Endothelial cell of umbilical vein (primary cell): ENCODE data around the gene RGS1. TPM values are rescaled to one million over a fixed set of nuclear protein-coding genes. Genes with fewer than 3 reads are reported as not detected.

Source experiments
- BruUV-seq: library from RNA; stranded (reverse); fragments of 400-500 nt; replicated peaks from 2 replicates; lab custom pipeline; 2021; lab: Mats Ljungman, UMichigan
- CTCF ChIA-PET: fragments of 300-600, 350-600 bp; sonication (Branson Sonifier 250); formaldehyde crosslinking; loops from one replicate; lab custom pipeline; 2021; ENCODE audit warnings: antibody characterized with exemption, inconsistent platforms; lab: Charles Lee
- POLR2A ChIA-PET: fragments of 300-600, 350-600 bp; sonication (Branson Sonifier 250); formaldehyde crosslinking; loops from one replicate; lab custom pipeline; 2021; ENCODE audit warnings: antibody characterized with exemption, inconsistent platforms; lab: Charles Lee
- DNase-seq: peaks from one replicate; pipeline ENCODE4 v3.0.0-alpha.2; 2011; ENCODE audit warnings: low read depth, low spot score
- FAIRE-seq: peaks from 2 replicates; lab custom pipeline; 2011; peaks lifted over from hg19 to GRCh38; lab: Jason Lieb, UNC
- H2AFZ ChIP-seq: 2 replicates; pipeline ENCODE4 v1.6.0; 2012; ENCODE audit warnings: low read depth, low read length, control low read depth, inconsistent platforms
- H3K27ac ChIP-seq: 2 replicates; pipeline ENCODE4 v1.5.1; 2011; ENCODE audit warnings: low read depth, mild to moderate bottlenecking, control low read depth, low read length, moderate library complexity; ENCODE audit not compliant: insufficient read depth
- H3K27me3 ChIP-seq, 2 experiments: 2 replicates each; pipeline versions ENCODE4 v1.6.0 to v1.6.1; 2011; ENCODE audit warnings: low read length in 2 of 2, mixed read lengths in 1 of 2; ENCODE audit not compliant: control insufficient read depth in 2 of 2, insufficient read depth in 2 of 2
- H3K36me3 ChIP-seq, 2 experiments: 2 replicates in 1 of 2; 3 replicates in 1 of 2; pipeline ENCODE4 v1.5.1; 2011; ENCODE audit warnings: low read length in 2 of 2, mild to moderate bottlenecking in 1 of 2, moderate library complexity in 1 of 2; ENCODE audit not compliant: control insufficient read depth in 2 of 2, insufficient read depth in 2 of 2; ENCODE audit errors: extremely low read depth in 1 of 2
- H3K4me1 ChIP-seq: 3 replicates; pipeline ENCODE4 v1.5.1; 2011; ENCODE audit warnings: mild to moderate bottlenecking, low read length; ENCODE audit not compliant: control insufficient read depth, insufficient read depth; ENCODE audit errors: extremely low read depth
- H3K4me2 ChIP-seq: 2 replicates; pipeline ENCODE4 v1.6.1; 2011; ENCODE audit warnings: low read length, control low read depth, mixed read lengths; ENCODE audit not compliant: insufficient read depth
- H3K4me3 ChIP-seq, 3 experiments: fragments of 200-600 bp in 1 of 3; sonication (generic), shearing (Covaris generic) in 1 of 3; replicated peaks in 1 of 3; 2 replicates each; pipeline ENCODE4 v1.5.1; 2011 to 2016; ENCODE audit warnings: control low read depth in 3 of 3, low read length in 3 of 3, mild to moderate bottlenecking in 2 of 3, inconsistent platforms in 1 of 3, low read depth in 1 of 3, moderate library complexity in 1 of 3; ENCODE audit not compliant: insufficient read depth in 1 of 3
- H3K79me2 ChIP-seq: 2 replicates; pipeline ENCODE4 v1.6.0; 2012; ENCODE audit warnings: low read length, inconsistent platforms; ENCODE audit not compliant: control insufficient read depth, insufficient read depth
- H3K9ac ChIP-seq: replicated peaks from 2 replicates; pipeline ENCODE3; 2011; ENCODE audit warnings: low read length, control low read depth; ENCODE audit not compliant: insufficient read depth; ENCODE audit errors: extremely low read depth
- H3K9me1 ChIP-seq: replicated peaks from 3 replicates; pipeline ENCODE4 v1.6.0; 2011; ENCODE audit warnings: mild to moderate bottlenecking, low read length; ENCODE audit not compliant: control insufficient read depth, insufficient read depth; ENCODE audit errors: extremely low read depth
- H3K9me3 ChIP-seq: replicated peaks from 2 replicates; pipeline ENCODE4 v1.5.1; 2012; ENCODE audit warnings: low read length, inconsistent platforms; ENCODE audit not compliant: control insufficient read depth, insufficient read depth
- H4K20me1 ChIP-seq: replicated peaks from 2 replicates; pipeline ENCODE3; 2011; ENCODE audit warnings: mild to moderate bottlenecking, low read length; ENCODE audit not compliant: control insufficient read depth, insufficient read depth; ENCODE audit errors: extremely low read depth
- EZH2 ChIP-seq: IDR thresholded peaks from 2 replicates; pipeline ENCODE4 v1.6.1; 2012; ENCODE audit warnings: borderline replicate concordance, low read depth, mild to moderate bottlenecking, moderate library complexity, low read length, inconsistent platforms; ENCODE audit not compliant: severe bottlenecking
- FOS ChIP-seq: IDR thresholded peaks from 2 replicates; pipeline ENCODE4 v1.6.1; 2011; ENCODE audit warnings: mild to moderate bottlenecking, low read length, moderate library complexity, borderline replicate concordance; ENCODE audit not compliant: insufficient read depth
- GATA2 ChIP-seq: IDR thresholded peaks from 2 replicates; pipeline ENCODE4 v1.7.0; 2011; ENCODE audit warnings: low read depth, mild to moderate bottlenecking, moderate library complexity, mixed read lengths, low read length; ENCODE audit not compliant: insufficient read length, insufficient read depth
- JUN ChIP-seq: IDR thresholded peaks from 2 replicates; pipeline ENCODE4 v1.6.1; 2011; ENCODE audit warnings: borderline replicate concordance, low read depth; ENCODE audit not compliant: insufficient read length, insufficient read depth
- MYC ChIP-seq: IDR thresholded peaks from one replicate; pipeline ENCODE4 v1.6.1; 2011; ENCODE audit warnings: mild to moderate bottlenecking, low read depth, low read length
- POLR2A ChIP-seq: IDR thresholded peaks from 2 replicates; pipeline ENCODE4 v1.6.1; 2012; ENCODE audit warnings: low read depth, mild to moderate bottlenecking, control low read depth, low read length
- POLR2AphosphoS5 ChIP-seq: IDR thresholded peaks from 2 replicates; pipeline ENCODE4 v1.6.1; 2012; ENCODE audit warnings: low read depth, mild to moderate bottlenecking, control low read depth, low read length, moderate library complexity; ENCODE audit not compliant: insufficient read depth
- dilution Hi-C: fragments of 300-500 bp; cut with MboI; formaldehyde crosslinking; loops from one replicate; pipeline ENCODE4 v1.15.0; 2019; ENCODE audit warnings: low sequenced_read_pairs; ENCODE audit not compliant: extremely low pct_ligation_motif_present
- intact Hi-C: fragments of 100-400 bp; cut with micrococcal nuclease; formaldehyde crosslinking; loops from one replicate; pipeline ENCODE4 v1.10.0; 2022
- polyA plus RNA-seq, 4 experiments: library from polyadenylated mRNA; depleted of rRNA in 3 of 4; stranded (reverse) in 3 of 4; unstranded in 1 of 4; fragments of >200 nt; gene quantifications; 2 replicates each; pipeline versions ENCODE4 v1.2.1 to v1.2.3, GENCODE V29; 2011 to 2012; ENCODE audit warnings: missing spikeins in 1 of 4
- total RNA-seq: library from RNA; stranded (reverse); gene quantifications from 2 replicates; pipeline ENCODE4 v1.2.3, GENCODE V29; 2021
- TF ChIP-seq, protein P1 (sequence below), 2 donors: IDR thresholded peaks; 1 replicate in 1 of 2; 2 replicates in 1 of 2; pipeline ENCODE4 v1.5.1; 2011; ENCODE audit warnings: low read length in 2 of 2, mild to moderate bottlenecking in 2 of 2, moderate library complexity in 2 of 2, control low read depth in 1 of 2, inconsistent platforms in 1 of 2, low read depth in 1 of 2; ENCODE audit not compliant: insufficient read depth in 1 of 2; ENCODE audit errors: extremely low read depth in 1 of 2
- TF ChIP-seq, protein P2 (sequence below): IDR thresholded peaks from 2 replicates; pipeline ENCODE4 v1.6.1; 2011; ENCODE audit not compliant: insufficient read depth, insufficient read length

Gene RGS1
- total and polyA plus RNA-seq, 2 donors (not counting 3 experiments of a cell fraction or from before 2014, with no cell fraction given) = not detected

DNA sequence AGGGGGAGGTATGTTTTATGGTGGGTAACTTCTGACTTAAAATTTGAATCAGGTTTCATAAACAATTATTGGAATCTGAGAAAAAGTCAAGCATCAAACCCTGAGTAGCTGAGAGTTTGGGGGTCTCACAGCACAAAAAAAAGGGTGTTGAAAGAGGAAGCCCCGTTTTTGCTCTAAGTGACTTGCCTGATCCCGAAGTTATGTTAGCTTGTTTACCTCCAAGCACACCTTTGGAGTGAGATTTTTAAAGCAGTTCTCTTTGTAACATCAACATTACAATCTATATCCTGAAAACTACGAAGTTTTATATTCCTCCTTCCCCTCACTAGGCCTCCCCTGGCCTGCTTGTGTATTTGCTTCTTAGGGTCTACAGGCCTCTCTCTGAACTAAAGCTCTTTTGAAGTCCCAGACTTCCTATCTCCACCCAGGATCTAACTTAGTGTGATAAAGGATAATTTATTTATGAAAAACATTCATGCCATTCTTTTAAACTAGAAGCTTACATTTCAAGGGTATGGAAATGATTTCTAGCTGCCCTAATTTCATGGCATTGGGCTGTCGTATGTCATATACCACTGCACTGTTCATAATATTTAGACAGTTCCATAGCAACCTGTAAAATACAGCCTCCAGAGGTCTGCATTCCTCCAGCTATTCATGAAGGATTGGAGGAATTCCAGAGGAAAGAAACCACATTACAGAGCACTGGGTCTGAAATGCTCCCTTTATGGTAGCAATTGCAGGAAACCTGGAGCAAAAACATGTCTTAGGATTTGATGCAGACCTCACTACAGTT lies 36.1 kb upstream of the RGS1 start:
- Histone ChIP-seq H3K9me1 (no peaks in the 10 kb centered on the region), H3K79me2 (no peaks in the 10 kb centered on the region), H2AFZ (peak overlapping the region; percentile 92), H3K4me3 (no peak overlapping the region), H3K36me3 (no peaks in the 10 kb centered on the region), H4K20me1 (no peaks in the 10 kb centered on the region), H3K9me3 (no peaks in the 10 kb centered on the region), H3K4me2 (no peak overlapping the region), H3K4me1 (peaks cover 18% of the 10 kb centered on the region), H3K27me3 (no peaks in the 10 kb centered on the region), H3K27ac (peak overlapping the region; percentile 87), H3K9ac (peak overlapping the region; percentile 85)
- intact Hi-C loops (loop anchor here (1.0 kb wide), 1 partner anchor 8 kb away; no protein-coding TSS in a partner anchor), dilution Hi-C loops (no loop called here)
- ChIA-PET CTCF (interaction anchor here (0.9 to 2.6 kb wide), 7 partner anchors 11 to 65 kb away, joined by 3 to 16 read pairs (median 10); no protein-coding TSS in a partner anchor), POLR2A (no interaction called here)
- DNase-seq = peak; percentile 95
- no TSS peak for BruUV-seq
- TF ChIP-seq POLR2A (no peak), FOS (no peak), JUN (no peak), EZH2 (no peak), MYC (no peak), POLR2AphosphoS5 (no peak), GATA2 (no peak)
- TF ChIP-seq, protein P1, sequence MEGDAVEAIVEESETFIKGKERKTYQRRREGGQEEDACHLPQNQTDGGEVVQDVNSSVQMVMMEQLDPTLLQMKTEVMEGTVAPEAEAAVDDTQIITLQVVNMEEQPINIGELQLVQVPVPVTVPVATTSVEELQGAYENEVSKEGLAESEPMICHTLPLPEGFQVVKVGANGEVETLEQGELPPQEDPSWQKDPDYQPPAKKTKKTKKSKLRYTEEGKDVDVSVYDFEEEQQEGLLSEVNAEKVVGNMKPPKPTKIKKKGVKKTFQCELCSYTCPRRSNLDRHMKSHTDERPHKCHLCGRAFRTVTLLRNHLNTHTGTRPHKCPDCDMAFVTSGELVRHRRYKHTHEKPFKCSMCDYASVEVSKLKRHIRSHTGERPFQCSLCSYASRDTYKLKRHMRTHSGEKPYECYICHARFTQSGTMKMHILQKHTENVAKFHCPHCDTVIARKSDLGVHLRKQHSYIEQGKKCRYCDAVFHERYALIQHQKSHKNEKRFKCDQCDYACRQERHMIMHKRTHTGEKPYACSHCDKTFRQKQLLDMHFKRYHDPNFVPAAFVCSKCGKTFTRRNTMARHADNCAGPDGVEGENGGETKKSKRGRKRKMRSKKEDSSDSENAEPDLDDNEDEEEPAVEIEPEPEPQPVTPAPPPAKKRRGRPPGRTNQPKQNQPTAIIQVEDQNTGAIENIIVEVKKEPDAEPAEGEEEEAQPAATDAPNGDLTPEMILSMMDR (IDR thresholded peaks at IDR 0.05; ENCODE audit: extremely low read depth in 1 of 2, insufficient read depth in 1 of 2, low read depth in 1 of 2, low read length in 2 of 2) = no peak
- TF ChIP-seq, protein P2, sequence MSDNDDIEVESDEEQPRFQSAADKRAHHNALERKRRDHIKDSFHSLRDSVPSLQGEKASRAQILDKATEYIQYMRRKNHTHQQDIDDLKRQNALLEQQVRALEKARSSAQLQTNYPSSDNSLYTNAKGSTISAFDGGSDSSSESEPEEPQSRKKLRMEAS = no peak
- FAIRE-seq = peak; percentile 66
